SK-N-MC (cell line): ENCODE data around the gene THADA.

Source experiments
- EZH2 ChIP-seq: fragments of 200-600 bp; sonication (generic); IDR thresholded peaks from one replicate; pipeline ENCODE4 v1.6.1; 2017; ENCODE audit warnings: antibody characterized with exemption
- POLR2AphosphoS5 ChIP-seq: IDR thresholded peaks from 2 replicates; pipeline ENCODE4 v1.6.1; 2012; ENCODE audit warnings: mild to moderate bottlenecking, low read depth, low read length, borderline replicate concordance

GRCh38 chr2:43318791-43319190 is 277.0 kb downstream of the THADA start:
- TF ChIP-seq EZH2 (no peak), POLR2AphosphoS5 (no peak)
